HCT116 (cell line): ENCODE measurements around the gene PIEZO2.

Experiments used
- EGR1 ChIP-seq: IDR thresholded peaks from 2 replicates; pipeline ENCODE4 v1.6.1; 2012; ENCODE audit warnings: low read depth
- ELF1 ChIP-seq: IDR thresholded peaks from 2 replicates; pipeline ENCODE4 v1.6.1; 2012; ENCODE audit warnings: low read depth, borderline replicate concordance
- EZH2 ChIP-seq: fragments of 200-600 bp; sonication (generic); IDR thresholded peaks from 2 replicates; pipeline ENCODE4 v1.6.1; 2017; ENCODE audit warnings: antibody characterized with exemption, mixed run types
- FOSL1 ChIP-seq: IDR thresholded peaks from 2 replicates; pipeline ENCODE4 v1.6.1; 2012; ENCODE audit warnings: low read depth
- POLR2A ChIP-seq: IDR thresholded peaks from 2 replicates; pipeline ENCODE4 v1.7.0; 2011; ENCODE audit warnings: borderline replicate concordance; ENCODE audit not compliant: insufficient read depth, insufficient read length; ENCODE audit errors: extremely low read depth
- RAD21 ChIP-seq: IDR thresholded peaks from 2 replicates; pipeline ENCODE4 v1.6.1; 2012; ENCODE audit warnings: low read depth, mild to moderate bottlenecking
- SIN3A ChIP-seq: IDR thresholded peaks from 2 replicates; pipeline ENCODE4 v1.6.1; 2012; ENCODE audit warnings: low read depth
- SP1 ChIP-seq: IDR thresholded peaks from 2 replicates; pipeline ENCODE4 v1.6.1; 2012; ENCODE audit warnings: low read depth
- ZNF274 ChIP-seq: fragments of 200-500 bp; sonication (Bioruptor generic); IDR thresholded peaks from 2 replicates; pipeline ENCODE4 v1.6.1; 2014; ENCODE audit warnings: mild to moderate bottlenecking, low read depth, low read length, inconsistent platforms
- TF ChIP-seq, protein P1 (sequence below), 3 experiments: fragments of 200-600 bp in 1 of 3; sonication (generic) in 1 of 3; IDR thresholded peaks in 2 of 3; conservative IDR thresholded peaks in 1 of 3; 2 replicates each; pipeline ENCODE4 v1.5.1; 2012 to 2017; ENCODE audit warnings: low read depth in 2 of 3, low read length in 2 of 3, antibody characterized with exemption in 1 of 3, borderline replicate concordance in 1 of 3, control low read depth in 1 of 3, mild to moderate bottlenecking in 1 of 3, mixed read lengths in 1 of 3, mixed run types in 1 of 3, moderate library complexity in 1 of 3; ENCODE audit not compliant: insufficient read depth in 1 of 3
- TF ChIP-seq, protein P2 (sequence below): IDR thresholded peaks from 2 replicates; pipeline ENCODE4 v1.6.1; 2012; ENCODE audit warnings: low read depth
- TF ChIP-seq, protein P3 (sequence below): IDR thresholded peaks from 2 replicates; pipeline ENCODE4 v1.6.1; 2012

DNA sequence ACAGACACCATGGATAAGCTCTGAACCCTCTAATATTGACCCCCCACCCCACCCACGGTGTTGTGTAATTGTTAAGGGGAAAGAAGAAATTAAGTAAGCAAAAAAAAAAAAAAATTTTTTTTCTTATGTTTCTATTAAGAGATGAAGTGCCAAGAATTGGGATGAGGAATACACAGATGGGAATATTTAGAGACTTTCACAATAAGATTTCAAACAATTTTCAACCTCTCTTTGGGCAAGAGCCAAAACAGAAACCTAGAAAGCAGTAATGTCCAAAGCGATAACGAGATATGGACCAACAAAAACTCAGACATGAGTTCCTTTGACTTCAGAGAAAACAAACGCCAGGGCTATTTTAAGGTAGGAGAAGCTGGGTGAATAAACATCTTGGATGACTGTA is 14.4 kb downstream of the PIEZO2 start:
- TF ChIP-seq EGR1: no peak
- TF ChIP-seq, protein P1, sequence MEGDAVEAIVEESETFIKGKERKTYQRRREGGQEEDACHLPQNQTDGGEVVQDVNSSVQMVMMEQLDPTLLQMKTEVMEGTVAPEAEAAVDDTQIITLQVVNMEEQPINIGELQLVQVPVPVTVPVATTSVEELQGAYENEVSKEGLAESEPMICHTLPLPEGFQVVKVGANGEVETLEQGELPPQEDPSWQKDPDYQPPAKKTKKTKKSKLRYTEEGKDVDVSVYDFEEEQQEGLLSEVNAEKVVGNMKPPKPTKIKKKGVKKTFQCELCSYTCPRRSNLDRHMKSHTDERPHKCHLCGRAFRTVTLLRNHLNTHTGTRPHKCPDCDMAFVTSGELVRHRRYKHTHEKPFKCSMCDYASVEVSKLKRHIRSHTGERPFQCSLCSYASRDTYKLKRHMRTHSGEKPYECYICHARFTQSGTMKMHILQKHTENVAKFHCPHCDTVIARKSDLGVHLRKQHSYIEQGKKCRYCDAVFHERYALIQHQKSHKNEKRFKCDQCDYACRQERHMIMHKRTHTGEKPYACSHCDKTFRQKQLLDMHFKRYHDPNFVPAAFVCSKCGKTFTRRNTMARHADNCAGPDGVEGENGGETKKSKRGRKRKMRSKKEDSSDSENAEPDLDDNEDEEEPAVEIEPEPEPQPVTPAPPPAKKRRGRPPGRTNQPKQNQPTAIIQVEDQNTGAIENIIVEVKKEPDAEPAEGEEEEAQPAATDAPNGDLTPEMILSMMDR (IDR thresholded peaks at IDR 0.05 in 2 of 3, conservative IDR thresholded peaks at IDR 0.05 in 1 of 3; ENCODE audit: borderline replicate concordance in 1 of 3, insufficient read depth in 1 of 3, low read depth in 2 of 3, low read length in 2 of 3): no peak
- TF ChIP-seq SIN3A: no peak
- no peak for TF ChIP-seq ZNF274
- TF ChIP-seq, protein P2, sequence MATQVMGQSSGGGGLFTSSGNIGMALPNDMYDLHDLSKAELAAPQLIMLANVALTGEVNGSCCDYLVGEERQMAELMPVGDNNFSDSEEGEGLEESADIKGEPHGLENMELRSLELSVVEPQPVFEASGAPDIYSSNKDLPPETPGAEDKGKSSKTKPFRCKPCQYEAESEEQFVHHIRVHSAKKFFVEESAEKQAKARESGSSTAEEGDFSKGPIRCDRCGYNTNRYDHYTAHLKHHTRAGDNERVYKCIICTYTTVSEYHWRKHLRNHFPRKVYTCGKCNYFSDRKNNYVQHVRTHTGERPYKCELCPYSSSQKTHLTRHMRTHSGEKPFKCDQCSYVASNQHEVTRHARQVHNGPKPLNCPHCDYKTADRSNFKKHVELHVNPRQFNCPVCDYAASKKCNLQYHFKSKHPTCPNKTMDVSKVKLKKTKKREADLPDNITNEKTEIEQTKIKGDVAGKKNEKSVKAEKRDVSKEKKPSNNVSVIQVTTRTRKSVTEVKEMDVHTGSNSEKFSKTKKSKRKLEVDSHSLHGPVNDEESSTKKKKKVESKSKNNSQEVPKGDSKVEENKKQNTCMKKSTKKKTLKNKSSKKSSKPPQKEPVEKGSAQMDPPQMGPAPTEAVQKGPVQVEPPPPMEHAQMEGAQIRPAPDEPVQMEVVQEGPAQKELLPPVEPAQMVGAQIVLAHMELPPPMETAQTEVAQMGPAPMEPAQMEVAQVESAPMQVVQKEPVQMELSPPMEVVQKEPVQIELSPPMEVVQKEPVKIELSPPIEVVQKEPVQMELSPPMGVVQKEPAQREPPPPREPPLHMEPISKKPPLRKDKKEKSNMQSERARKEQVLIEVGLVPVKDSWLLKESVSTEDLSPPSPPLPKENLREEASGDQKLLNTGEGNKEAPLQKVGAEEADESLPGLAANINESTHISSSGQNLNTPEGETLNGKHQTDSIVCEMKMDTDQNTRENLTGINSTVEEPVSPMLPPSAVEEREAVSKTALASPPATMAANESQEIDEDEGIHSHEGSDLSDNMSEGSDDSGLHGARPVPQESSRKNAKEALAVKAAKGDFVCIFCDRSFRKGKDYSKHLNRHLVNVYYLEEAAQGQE: no peak
- no peak for TF ChIP-seq FOSL1
- TF ChIP-seq, protein P3, sequence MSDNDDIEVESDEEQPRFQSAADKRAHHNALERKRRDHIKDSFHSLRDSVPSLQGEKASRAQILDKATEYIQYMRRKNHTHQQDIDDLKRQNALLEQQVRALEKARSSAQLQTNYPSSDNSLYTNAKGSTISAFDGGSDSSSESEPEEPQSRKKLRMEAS: no peak
- TF ChIP-seq EZH2: no peak
- TF ChIP-seq POLR2A: no peak
- no peak for TF ChIP-seq SP1
- no peak for TF ChIP-seq RAD21
- TF ChIP-seq ELF1: no peak
